ENCODE results near the gene PJVK. TPM values are rescaled to one million over a fixed set of nuclear protein-coding genes. Genes with fewer than 3 reads are reported as not detected.

The PJVK gene
- total and polyA plus RNA-seq, 2 of the 13 experiments (the other 11 are each of a cell fraction or from before 2014, with no cell fraction given), result 1.2 to 2.6 TPM

- TF ChIP-seq ZNF343 (CRISPR knock-in tag; IDR thresholded peaks at IDR 0.05) (peak; percentile 94), MAFF (IDR thresholded peaks at IDR 0.05; ENCODE audit: low read depth, low read length) (no peak), SYNCRIP (IDR thresholded peaks at IDR 0.05; ENCODE audit: insufficient read depth, low read depth, low read length) (no peak), MLXIP (CRISPR knock-in tag; IDR thresholded peaks at IDR 0.05; ENCODE audit: borderline replicate concordance) (peak; percentile 59; the same call in 1 of the 2 replicates), NFYC (CRISPR knock-in tag; IDR thresholded peaks at IDR 0.05) (no peak; the same call in 1 of the 2 replicates), ZNF256 (CRISPR knock-in tag; conservative IDR thresholded peaks at IDR 0.05) (peak; percentile 90; the same call in 1 of the 2 replicates), PHF5A (CRISPR knock-in tag; IDR thresholded peaks at IDR 0.05; ENCODE audit: low read depth, unreplicated experiment) (peak; percentile 98), BATF2 (CRISPR knock-in tag; IDR thresholded peaks at IDR 0.05) (peak; percentile 95; the same call in 1 of the 2 replicates), ZNF160 (CRISPR knock-in tag; IDR thresholded peaks at IDR 0.05) (peak; percentile 68), ELF4 (CRISPR knock-in tag; IDR thresholded peaks at IDR 0.05; ENCODE audit: borderline replicate concordance) (peak; percentile 86), ZMYM3 (CRISPR knock-in tag; IDR thresholded peaks at IDR 0.05) (peak; percentile 43; the same call in 1 of the 2 replicates), ZNF430 (CRISPR knock-in tag; IDR thresholded peaks at IDR 0.05) (peak; percentile 86), GABPA (IDR thresholded peaks at IDR 0.05; ENCODE audit: low read depth, low read length) (no peak), GABPA (CRISPR knock-in tag; IDR thresholded peaks at IDR 0.05; ENCODE audit: low read depth) (peak; percentile 15; the same call in 1 of the 2 replicates), PITX1 (CRISPR knock-in tag; IDR thresholded peaks at IDR 0.05) (peak; percentile 65), THYN1 (CRISPR knock-in tag; IDR thresholded peaks at IDR 0.05; ENCODE audit: borderline replicate concordance, low read depth) (0 out of 2 replicates have a peak, but pooled peaks have one; percentile 77), RBM22 (optimal IDR thresholded peaks at IDR 0.05; ENCODE audit: low read length) (no peak), KLF16 (CRISPR knock-in tag; IDR thresholded peaks at IDR 0.05) (peak in 1 of 2 experiments; percentile 98; a peak in 2 of 4 replicates), PRDM15 (CRISPR knock-in tag; IDR thresholded peaks at IDR 0.05) (peak; percentile 48), MATR3 (CRISPR knock-in tag; IDR thresholded peaks at IDR 0.05) (peak; percentile 95; the same call in 1 of the 2 replicates), SALL2 (CRISPR knock-in tag; IDR thresholded peaks at IDR 0.05) (peak; percentile 95), ZFP36 (IDR thresholded peaks at IDR 0.05; ENCODE audit: borderline replicate concordance, low read depth, low read length, partially characterized antibody) (no peak), ZBTB21 (CRISPR knock-in tag; IDR thresholded peaks at IDR 0.05) (no peak; the same call in 1 of the 2 replicates), ZNF879 (CRISPR knock-in tag; IDR thresholded peaks at IDR 0.05) (peak; percentile 31)
These were observed at the start of gene PJVK, which contains the start of gene PRKRA (continued) for GRCh38 chr2:178450774-178451525.
